Heart left ventricle (tissue), 16 donors: Measurements from ENCODE around the gene INSM1. TPM values are rescaled to one million over a fixed set of nuclear protein-coding genes. Genes with fewer than 3 reads are reported as not detected.

Experiments used
- ATAC-seq, 4 donors: fragments of 200-7000 bp; cut with Tn5 transposase; one replicate each; pipeline ENCODE4 v1.9.1; 2020 to 2022; ENCODE audit warnings: moderate library complexity in 4 of 4, mild to moderate bottlenecking in 3 of 4, moderate number of reproducible peaks in 1 of 4
- DNase-seq, 5 donors: peaks; one replicate each; pipeline ENCODE4 v3.0.0-alpha.2; 2020
- H3K27ac ChIP-seq, 12 donors: fragments of 200-600 bp; sonication (generic) in 4 of 12; one replicate each; pipeline versions ENCODE4 v1.5.0 to v1.8.0; 2016 to 2022; ENCODE audit warnings: mild to moderate bottlenecking in 2 of 12
- H3K27me3 ChIP-seq, 9 donors: fragments of 200-600 bp; sonication (generic) in 2 of 9; one replicate each; pipeline versions ENCODE4 v1.5.1 to v1.8.0; 2016 to 2022; ENCODE audit warnings: mild to moderate bottlenecking in 3 of 9
- H3K36me3 ChIP-seq, 9 donors: fragments of 200-600 bp; sonication (generic) in 2 of 9; one replicate each; pipeline versions ENCODE4 v1.5.0 to v1.8.0; 2018 to 2022; ENCODE audit warnings: mild to moderate bottlenecking in 2 of 9
- H3K4me1 ChIP-seq, 12 donors: fragments of 200-600 bp; sonication (generic) in 4 of 12; one replicate each; pipeline versions ENCODE4 v1.5.0 to v1.8.0; 2016 to 2022; ENCODE audit warnings: mild to moderate bottlenecking in 3 of 12
- H3K4me3 ChIP-seq, 12 donors: fragments of 200-600 bp; sonication (generic) in 4 of 12; one replicate each; pipeline versions ENCODE4 v1.5.0 to v1.8.0; 2017 to 2022; ENCODE audit warnings: mild to moderate bottlenecking in 9 of 12, moderate library complexity in 4 of 12
- H3K9me3 ChIP-seq, 12 donors: fragments of 200-600 bp; sonication (generic) in 4 of 12; one replicate each; pipeline versions ENCODE4 v1.5.0 to v1.8.0; 2016 to 2022; ENCODE audit warnings: mild to moderate bottlenecking in 1 of 12
- CTCF ChIP-seq, 12 donors: fragments of 200-600 bp; sonication (generic) in 4 of 12; IDR thresholded peaks; one replicate each; pipeline versions ENCODE4 v1.5.0 to v1.8.0; 2018 to 2022; ENCODE audit warnings: antibody characterized with exemption in 12 of 12, mild to moderate bottlenecking in 5 of 12
- POLR2A ChIP-seq, 2 donors: fragments of 450-650 bp; IDR thresholded peaks; one replicate each; pipeline ENCODE4 v1.6.1; 2017; ENCODE audit warnings: antibody characterized with exemption in 2 of 2, mild to moderate bottlenecking in 2 of 2, moderate library complexity in 2 of 2
- WGBS, 4 donors: extraction: QIAGEN DNeasy Blood & Tissue Kit in 2 of 4; methylation state at CpG; one replicate each; pipeline versions ENCODE4 v1.1.5 to v1.1.7; 2013 to 2018; 5-methylcytosine and 5-hydroxymethylcytosine counted together
- intact Hi-C, 10 donors: fragments of 100-400 bp; cut with DNase I; formaldehyde crosslinking; loops; one replicate each; pipeline versions ENCODE4 v1.11.1 to v1.14.2; 2022
- polyA plus RNA-seq, 2 donors: library from polyadenylated mRNA; stranded (reverse); fragments of 200-250 nt; gene quantifications; one replicate each; pipeline ENCODE4 v1.2.3, GENCODE V29; 2013
- total RNA-seq, 9 donors: library from RNA; depleted of rRNA in 2 of 9; stranded (reverse); fragments of >200 nt in 2 of 9; fragmentation: NEBNext Ultra II Directional in 3 of 9; extraction: Animal tissue kit (Norgen Biotek cat#: 25700) in 3 of 9; gene quantifications; one replicate each; pipeline versions ENCODE4 v1.1.0 to v1.2.4, GENCODE V29; 2016 to 2023
- donor health status: ischemic (EF 13 %, LVEDD 7.1; RV severe dilation, severe dysfunction).
- donor health status: healthy with polysubstance abuse.
- donor health status: DM: no; HTN: yes; CAD: no.
- donor health status: DM: no; HTN: no; CAD: no.
- donor health status: ischemic (EF 25% LVEDD 6.9; RV normal size, moderate dysfunction).
- donor health status: ischemic (EF 25% LVEDD 5.7; RV mildly dilated, moderate dysfunction).
- donor health status: healthy.
- donor health status: DM: yes; HTN: yes; CAD: no.
- donor health status: ischemic (EF 35%, LVEDD 5.7; RV mildly dilated, moderate dysfunction).
- donor health status: nonischemic (EF 11% LVEDD 7.7; RV severe dilation, severe dysfunction).
- donor health status: DM: yes; HTN: yes; CAD: no.
- donor health status: PGD.
- donor health status: ischemic (EF 29% LVEDD 5.4; RV normal size, mild dysfunction).
- donor health status: nonischemic (EF 23%, LVEDD 6.1; RV moderate dilation, normal function).

INSM1 gene
- total and polyA plus RNA-seq, 11 donors = 0.08 TPM; not detected in 10

DNA sequence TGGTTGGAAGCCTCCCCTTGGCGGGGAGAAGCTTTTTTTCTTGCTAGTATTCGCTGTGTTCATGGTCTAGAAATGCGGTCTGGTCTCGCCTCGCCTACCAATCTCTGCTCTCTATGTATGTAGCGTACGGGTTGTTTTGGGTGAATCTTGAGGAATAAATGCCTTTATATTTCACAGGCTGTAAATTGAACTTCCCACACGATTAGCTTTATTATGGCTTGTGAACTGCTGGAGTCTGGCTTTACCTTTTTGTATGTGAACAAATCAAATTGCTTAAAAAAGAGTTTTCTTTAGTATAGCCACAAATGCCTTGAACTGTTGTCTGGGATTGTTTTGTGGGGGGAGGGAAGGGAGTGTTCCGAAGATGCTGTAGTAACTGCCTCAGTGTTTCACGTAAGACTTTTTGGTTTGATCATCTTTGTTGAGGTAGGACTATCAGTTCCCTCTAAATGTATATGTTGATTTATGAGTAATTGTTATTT is 2.2 kb downstream of the INSM1 start:
- Histone ChIP-seq H3K36me3 (no peaks in the 10 kb centered on the region), H3K4me1 (peaks cover 0 to 35% (median 8%) of the 10 kb centered on the region in 12 donors), H3K9me3 (no peaks in the 10 kb centered on the region), H3K27ac (no peak overlapping the region), H3K4me3 (no peak overlapping the region), H3K27me3 (peaks cover 48 to 91% (median 75%) of the 10 kb centered on the region in 9 donors)
- ATAC-seq = no peak
- DNase-seq = no peak
- no peak for TF ChIP-seq POLR2A (IDR thresholded peaks at IDR 0.05)
- WGBS, 4 donors = 6 to 12% (median 9%) methylated on average over 10 of the region's 10 CpGs
- intact Hi-C loops = no loop called here

GRCh38 chr20:20371083-20371482 is 3.2 kb downstream of the INSM1 start:
- 13 to 21% (median 16%) methylated on average over 7 of the region's 7 CpGs for WGBS, 4 donors
- intact Hi-C loops = no loop called here
- no peaks in the 10 kb centered on the region for H3K36me3 ChIP-seq
- H3K27me3 ChIP-seq = peaks cover 44 to 90% (median 68%) of the 10 kb centered on the region in 9 donors
- no peak for ATAC-seq
- TF ChIP-seq CTCF (IDR thresholded peaks at IDR 0.05) (no peak), POLR2A (IDR thresholded peaks at IDR 0.05) (no peak)
- no peak for DNase-seq
- H3K4me1 ChIP-seq = peaks cover 0 to 33% (median 8%) of the 10 kb centered on the region in 12 donors
- no peaks in the 10 kb centered on the region for H3K9me3 ChIP-seq
- no peak overlapping the region for H3K27ac ChIP-seq
- no peak overlapping the region for H3K4me3 ChIP-seq

- Histone ChIP-seq H3K27me3 (peaks cover 38 to 84% (median 65%) of the 10 kb centered on the region in 9 donors), H3K4me1 (peaks cover 0 to 31% (median 8%) of the 10 kb centered on the region in 12 donors), H3K36me3 (no peaks in the 10 kb centered on the region), H3K9me3 (no peaks in the 10 kb centered on the region), H3K27ac (no peak overlapping the region), H3K4me3 (no peak overlapping the region)
- ATAC-seq (no peak), DNase-seq (no peak)
- intact Hi-C loops = no loop called here
- WGBS, 4 donors = 15 to 21% (median 18%) methylated on average over 3 of the region's 3 CpGs
- TF ChIP-seq CTCF (IDR thresholded peaks at IDR 0.05) = no peak
Observed at GRCh38 chr20:20371681-20372080, 3.8 kb downstream of the INSM1 start.

- H3K36me3 ChIP-seq = no peaks in the 10 kb centered on the region
- WGBS, 4 donors = 45 to 61% (median 54%) methylated on average over 9 to 17 of the region's 17 CpGs
- H3K4me3 ChIP-seq = no peak overlapping the region
- intact Hi-C loops = no loop called here
- H3K4me1 ChIP-seq = peaks cover 0 to 16% (median 4%) of the 10 kb centered on the region in 12 donors
- H3K27ac ChIP-seq = no peak overlapping the region
- ATAC-seq (no peak), DNase-seq (no peak)
- H3K9me3 ChIP-seq = no peaks in the 10 kb centered on the region
- peaks cover 23 to 78% (median 51%) of the 10 kb centered on the region in 9 donors for H3K27me3 ChIP-seq
- TF ChIP-seq POLR2A (IDR thresholded peaks at IDR 0.05) (no peak), CTCF (IDR thresholded peaks at IDR 0.05) (no peak)
Observed at GRCh38 chr20:20373091-20373571, 5.2 kb downstream of the INSM1 start.

- peaks cover 0 to 60% (median 28%) of the 10 kb centered on the region in 9 donors for H3K27me3 ChIP-seq
- no peak for DNase-seq
- H3K4me1 ChIP-seq = no peaks in the 10 kb centered on the region
- no peaks in the 10 kb centered on the region for H3K9me3 ChIP-seq
- no peak overlapping the region for H3K27ac ChIP-seq
- WGBS, 4 donors = 55 to 66% (median 59%) methylated on average over 8 of the region's 8 CpGs
- TF ChIP-seq POLR2A (IDR thresholded peaks at IDR 0.05) (no peak), CTCF (IDR thresholded peaks at IDR 0.05) (no peak)
- no peaks in the 10 kb centered on the region for H3K36me3 ChIP-seq
- H3K4me3 ChIP-seq = no peak overlapping the region
- no peak for ATAC-seq
- intact Hi-C loops = no loop called here
Observed at GRCh38 chr20:20375862-20376261, 8.0 kb downstream of the INSM1 start.
